ENCODE results near the gene PDZD2.

The PDZD2 gene

GRCh38 chr5:31638345-31638744 lies 586 bp upstream of the PDZD2 start:
- DNase-seq (ENCODE audit: low read depth) = no peak

DNA sequence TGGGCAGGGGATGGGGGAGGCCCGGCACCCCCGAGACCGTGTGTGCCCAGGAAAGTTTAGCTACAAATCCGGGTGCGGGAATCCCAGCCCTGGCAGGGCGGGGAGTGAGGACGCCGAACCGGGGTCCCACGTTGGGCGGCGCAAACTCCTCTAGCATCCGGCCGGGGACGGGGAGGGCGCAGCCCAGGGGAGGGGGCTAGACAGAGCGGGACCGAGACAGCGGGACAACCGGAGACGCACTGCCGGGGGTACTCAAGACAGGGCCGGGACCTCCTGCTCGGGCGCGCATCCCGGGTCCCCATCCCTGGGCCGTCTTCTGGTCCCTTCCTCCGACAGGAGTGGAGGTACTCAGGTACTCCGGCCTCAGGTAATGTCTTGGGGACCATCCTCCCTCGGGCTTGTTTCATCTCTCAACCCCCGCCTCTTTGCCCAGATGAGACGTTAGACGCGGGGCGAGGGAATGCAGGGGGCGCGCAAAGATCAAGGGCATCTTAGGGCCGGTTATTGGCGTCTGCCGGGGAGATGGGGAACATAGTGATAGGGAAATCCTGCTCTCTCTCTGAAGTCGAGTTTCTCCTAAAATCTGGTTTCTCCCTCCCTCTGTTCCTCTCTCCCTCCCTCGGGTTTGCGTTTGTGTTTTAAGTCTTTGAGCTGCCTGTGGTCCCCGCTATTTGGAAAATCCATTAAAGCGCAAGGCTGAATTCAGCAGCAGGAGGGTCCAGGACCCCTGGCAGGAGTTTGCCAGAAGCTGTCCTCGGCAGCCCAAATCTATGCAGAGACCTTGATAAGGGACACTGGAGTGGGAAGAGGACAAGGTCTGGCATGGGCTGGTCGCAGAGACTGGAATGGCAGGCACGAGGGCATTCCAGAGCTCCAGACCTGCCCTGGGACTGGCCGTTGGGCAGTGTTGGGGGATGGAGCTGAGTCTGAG lies 815 bp downstream of the PDZD2 start:
- DNase-seq (ENCODE audit: low read depth) = no peak

GRCh38 chr5:31640573-31640972 lies 1.6 kb downstream of the PDZD2 start:
- DNase-seq (ENCODE audit: low read depth) = no peak

GRCh38 chr5:31641059-31641458 lies 2.1 kb downstream of the PDZD2 start:
- no peak for DNase-seq (ENCODE audit: low read depth)

DNA sequence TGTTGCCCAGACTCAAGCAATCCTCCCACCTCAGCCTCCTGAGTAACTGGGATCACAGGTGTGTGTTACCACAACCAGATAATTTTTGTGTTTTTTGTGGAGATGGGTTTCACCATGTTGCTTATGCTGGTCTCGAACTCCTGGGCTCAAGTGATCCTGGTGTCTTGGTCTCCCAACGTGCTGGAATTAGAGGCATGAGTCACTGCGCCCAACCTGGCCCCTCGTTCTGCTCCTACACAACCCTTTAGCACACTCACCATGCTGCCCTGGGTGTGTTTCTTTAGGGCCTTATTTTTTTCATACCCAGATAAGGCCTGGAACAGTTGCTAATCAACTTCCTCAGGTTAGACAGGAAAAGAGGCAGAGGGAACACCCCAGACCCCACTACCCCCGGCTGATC lies 2.6 kb downstream of the PDZD2 start:
- no peak for DNase-seq (ENCODE audit: low read depth)

GRCh38 chr5:31645420-31646081 lies 6.6 kb downstream of the PDZD2 start:
- DNase-seq (ENCODE audit: low read depth) = no peak

DNA sequence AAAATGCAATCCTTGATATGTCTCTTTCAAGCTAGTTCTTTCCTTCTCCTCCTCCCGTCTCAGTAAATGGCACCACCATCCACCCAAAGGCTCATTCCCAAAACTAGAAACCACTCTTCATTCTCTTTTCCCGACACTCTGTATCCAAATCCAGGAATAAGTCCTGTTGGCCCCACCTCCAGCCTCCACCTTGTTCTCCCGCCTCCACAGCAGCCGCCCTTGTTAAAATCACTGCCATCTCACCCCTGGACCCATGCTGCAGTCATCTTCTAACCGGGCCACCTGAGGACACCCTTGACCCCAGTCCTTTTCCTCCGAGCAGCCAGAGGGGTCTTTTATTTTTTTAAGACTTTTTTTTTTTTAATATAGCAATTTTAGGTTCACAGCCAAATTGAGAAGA lies 9.4 kb downstream of the PDZD2 start:
- no peak for DNase-seq (ENCODE audit: low read depth)

GRCh38 chr5:31651241-31651640 lies 12.3 kb downstream of the PDZD2 start:
- DNase-seq (ENCODE audit: low read depth) = no peak

DNA sequence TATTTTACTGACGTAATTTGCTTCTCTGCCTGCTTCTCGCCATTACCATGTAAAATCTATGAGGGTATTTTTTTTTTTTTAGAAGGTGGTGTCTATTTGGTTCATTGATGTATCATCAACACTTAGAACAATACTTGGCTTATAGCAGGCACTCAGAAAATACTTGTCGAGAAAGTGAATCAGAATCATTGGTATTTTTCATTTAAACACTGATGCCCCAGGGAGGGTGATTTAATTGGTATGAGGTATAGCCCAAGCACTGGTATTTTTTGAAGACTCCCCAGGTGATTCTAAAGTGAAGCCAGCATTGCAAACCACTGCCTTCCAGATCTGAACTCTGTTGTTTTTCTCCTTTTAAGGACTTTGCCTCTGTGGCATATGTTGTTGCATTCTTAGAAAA lies 16.6 kb downstream of the PDZD2 start:
- DNase-seq (ENCODE audit: low read depth) = no peak

DNA sequence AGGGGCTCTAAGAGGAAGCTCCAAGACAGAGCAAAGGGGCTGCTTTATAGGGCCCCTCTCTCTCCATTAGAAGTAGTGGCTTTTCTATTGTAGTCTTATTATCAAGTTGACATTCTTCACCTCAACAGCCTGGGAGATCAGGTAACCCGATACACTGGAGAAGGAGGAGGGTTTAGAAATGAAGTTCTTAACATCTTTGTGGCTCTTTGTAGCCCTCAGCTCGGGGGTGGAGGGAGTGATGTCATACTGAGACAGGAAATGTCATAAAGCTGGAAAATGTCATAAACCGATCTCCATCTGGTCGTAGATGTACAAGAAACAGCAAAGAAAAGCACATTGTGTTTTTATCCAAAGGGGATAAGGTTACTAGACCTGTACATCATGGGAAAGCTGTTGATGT lies 17.9 kb downstream of the PDZD2 start:
- DNase-seq (ENCODE audit: low read depth) = no peak

- DNase-seq (ENCODE audit: low read depth) = no peak
Measured at GRCh38 chr5:31657315-31657979, 18.5 kb downstream of the PDZD2 start.

GRCh38 chr5:31661257-31661656 lies 22.3 kb downstream of the PDZD2 start:
- DNase-seq (ENCODE audit: low read depth) = no peak

- peak; percentile 14 for DNase-seq (ENCODE audit: low read depth)
Measured at GRCh38 chr5:31663519-31663918, 24.6 kb downstream of the PDZD2 start.

DNA sequence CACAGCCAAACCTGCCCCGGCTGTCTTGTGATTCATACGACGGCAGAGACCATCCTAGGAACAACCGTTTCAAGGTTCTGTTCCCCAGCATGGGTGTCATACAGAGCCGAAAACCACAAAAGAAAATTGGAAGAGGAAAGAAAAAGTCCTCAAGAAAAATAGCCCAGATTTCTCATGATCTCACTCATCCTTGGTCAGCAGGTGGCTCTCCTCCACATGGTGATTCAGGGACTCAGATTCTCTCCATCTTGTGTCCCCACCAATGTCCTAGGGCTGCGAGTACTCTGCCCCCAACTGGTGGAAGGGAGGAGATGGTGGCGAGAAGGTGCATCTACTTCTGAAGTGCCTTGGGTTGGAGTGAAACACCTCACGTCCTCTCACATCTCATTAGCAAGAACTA lies 25.6 kb downstream of the PDZD2 start:
- DNase-seq (ENCODE audit: low read depth) = no peak

GRCh38 chr5:31671339-31671741 lies 32.4 kb downstream of the PDZD2 start:
- DNase-seq (ENCODE audit: low read depth) = no peak

DNA sequence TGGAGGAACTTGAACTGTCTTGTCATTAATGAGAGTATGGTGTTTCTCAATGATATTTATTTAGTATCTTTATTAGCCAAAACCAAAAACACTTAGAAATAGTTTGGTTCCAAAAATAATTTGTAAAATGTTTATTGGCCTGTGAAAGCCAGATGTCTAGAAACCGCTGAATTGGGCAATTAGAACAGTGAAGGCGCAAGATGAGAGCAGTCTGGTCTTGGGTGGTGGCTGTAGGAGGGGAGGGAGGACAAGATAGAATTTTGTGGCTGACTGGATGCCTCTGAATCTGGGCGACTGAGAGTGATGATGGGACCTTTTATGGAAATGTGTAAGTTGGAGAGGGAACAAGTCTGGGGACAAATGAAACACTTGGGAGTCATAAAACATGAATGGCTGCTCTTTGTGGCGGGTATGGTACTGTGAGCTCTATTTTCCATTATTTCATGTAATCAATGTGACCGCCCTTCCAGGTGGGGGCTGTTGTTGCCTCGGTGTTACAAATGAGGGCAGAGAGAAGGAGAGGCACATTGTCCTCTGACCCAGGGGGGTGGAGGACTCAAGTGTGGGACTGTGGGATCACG lies 35.5 kb downstream of the PDZD2 start:
- DNase-seq (ENCODE audit: low read depth) = no peak

DNA sequence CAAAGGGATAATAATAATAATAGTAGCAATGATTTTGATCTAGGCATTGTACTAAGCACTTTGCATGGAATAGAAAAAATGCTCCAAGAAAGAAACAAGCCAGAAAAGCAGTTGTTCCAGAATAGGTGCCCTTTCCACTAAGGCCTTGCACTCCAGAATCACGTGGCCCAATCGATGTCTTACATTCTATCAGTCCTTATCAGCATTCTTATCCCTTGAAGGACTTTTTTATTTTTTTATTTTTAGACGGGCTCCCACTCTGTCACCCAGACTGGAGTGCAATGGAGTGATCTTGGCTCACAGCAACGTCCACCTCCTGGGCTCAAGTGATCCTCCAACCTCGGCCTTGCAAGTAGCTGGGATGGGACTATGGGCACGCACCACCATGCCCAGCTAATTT lies 36.5 kb downstream of the PDZD2 start:
- no peak for DNase-seq (ENCODE audit: low read depth)

DNA sequence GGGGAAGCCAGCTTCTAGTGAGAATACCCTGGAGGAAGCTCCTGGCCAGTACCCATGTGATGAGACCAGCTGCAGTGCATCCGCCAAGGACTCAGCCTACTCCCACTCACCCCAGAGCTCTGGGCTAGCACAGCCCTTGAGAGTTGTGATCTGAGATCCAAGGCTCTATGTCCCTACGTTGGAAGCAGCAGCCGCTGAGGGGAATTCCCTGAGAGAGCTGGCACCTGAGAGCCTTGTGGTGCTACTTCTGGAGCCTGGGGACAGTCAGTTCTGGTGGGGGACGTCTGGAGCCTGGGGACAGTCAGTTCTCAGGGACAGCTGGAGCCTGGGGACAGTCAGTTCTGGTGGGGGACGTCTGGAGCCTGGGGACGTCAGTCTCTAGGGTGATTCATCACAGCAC lies 39.2 kb downstream of the PDZD2 start:
- no peak for DNase-seq (ENCODE audit: low read depth)

DNA sequence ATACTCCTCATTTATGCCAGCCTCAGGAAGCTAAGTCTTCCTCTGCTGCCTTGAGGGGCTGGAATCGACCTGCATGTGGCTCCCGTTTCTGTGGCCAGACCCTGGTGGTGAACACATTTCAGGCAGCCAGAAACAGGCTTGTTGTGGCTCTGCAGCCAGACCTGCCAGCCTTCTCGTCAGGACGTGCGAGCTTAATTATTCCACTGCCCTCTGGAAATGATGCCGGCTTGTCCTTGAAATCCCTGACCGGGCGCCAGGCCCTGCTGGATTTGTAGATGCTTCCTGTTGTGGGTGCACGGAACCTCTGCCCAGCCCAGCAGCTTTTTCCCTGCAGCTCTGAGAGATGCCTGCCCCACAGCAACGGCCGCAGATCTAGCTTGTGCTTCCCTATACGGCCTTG lies 41.6 kb downstream of the PDZD2 start:
- DNase-seq (ENCODE audit: low read depth) = no peak

GRCh38 chr5:31682025-31682424 lies 43.1 kb downstream of the PDZD2 start:
- no peak for DNase-seq (ENCODE audit: low read depth)

- no peak for DNase-seq (ENCODE audit: low read depth)
Measured at GRCh38 chr5:31682851-31683250, 43.9 kb downstream of the PDZD2 start.

DNA sequence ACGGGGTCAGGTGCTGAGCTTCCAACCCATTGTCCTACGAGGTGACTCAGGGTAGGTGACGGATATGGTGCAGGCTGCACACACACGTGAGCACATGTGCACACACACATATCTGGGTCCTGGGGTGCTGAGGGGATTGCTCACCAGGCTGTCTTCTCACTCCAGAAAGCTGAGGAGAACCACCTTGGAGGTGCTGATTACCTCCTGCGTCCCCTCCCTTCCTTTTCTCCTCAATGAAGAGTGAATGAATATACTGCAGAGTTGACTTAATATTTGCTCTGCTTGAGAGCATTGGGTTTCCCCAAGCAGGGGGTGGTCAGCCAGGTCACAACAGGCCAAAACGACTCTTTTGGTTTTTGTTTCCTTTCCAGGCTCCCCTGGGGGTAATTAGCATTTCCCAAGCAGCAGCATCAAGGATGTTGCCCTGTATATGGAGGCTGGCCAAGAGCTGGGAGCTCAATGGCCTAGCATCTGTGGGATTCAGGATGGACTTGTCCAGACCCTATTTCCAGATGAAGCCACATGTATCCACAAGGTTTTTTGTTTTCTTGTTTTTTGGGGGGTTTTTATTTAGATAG lies 49.7 kb downstream of the PDZD2 start:
- no peak for DNase-seq (ENCODE audit: low read depth)
